GM21723 (cell line): ENCODE measurements around the gene TCL1A.
A peak's percentile ranks its signal among the peaks of the same experiment; 100 is the strongest.
"Not testable (repeated sequence)": the region's sequence is repeated elsewhere in the genome, so short reads cannot be mapped to it uniquely, and the experiment has no call there.

Experiments used
- ATAC-seq: cut with Tn5 transposase; IDR thresholded peaks from one replicate; pipeline ENCODE4 v1.9.1; 2021; ENCODE audit warnings: mild to moderate bottlenecking, moderate library complexity; ENCODE audit not compliant: unreplicated experiment

The TCL1A gene, protein sequence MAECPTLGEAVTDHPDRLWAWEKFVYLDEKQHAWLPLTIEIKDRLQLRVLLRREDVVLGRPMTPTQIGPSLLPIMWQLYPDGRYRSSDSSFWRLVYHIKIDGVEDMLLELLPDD

DNA sequence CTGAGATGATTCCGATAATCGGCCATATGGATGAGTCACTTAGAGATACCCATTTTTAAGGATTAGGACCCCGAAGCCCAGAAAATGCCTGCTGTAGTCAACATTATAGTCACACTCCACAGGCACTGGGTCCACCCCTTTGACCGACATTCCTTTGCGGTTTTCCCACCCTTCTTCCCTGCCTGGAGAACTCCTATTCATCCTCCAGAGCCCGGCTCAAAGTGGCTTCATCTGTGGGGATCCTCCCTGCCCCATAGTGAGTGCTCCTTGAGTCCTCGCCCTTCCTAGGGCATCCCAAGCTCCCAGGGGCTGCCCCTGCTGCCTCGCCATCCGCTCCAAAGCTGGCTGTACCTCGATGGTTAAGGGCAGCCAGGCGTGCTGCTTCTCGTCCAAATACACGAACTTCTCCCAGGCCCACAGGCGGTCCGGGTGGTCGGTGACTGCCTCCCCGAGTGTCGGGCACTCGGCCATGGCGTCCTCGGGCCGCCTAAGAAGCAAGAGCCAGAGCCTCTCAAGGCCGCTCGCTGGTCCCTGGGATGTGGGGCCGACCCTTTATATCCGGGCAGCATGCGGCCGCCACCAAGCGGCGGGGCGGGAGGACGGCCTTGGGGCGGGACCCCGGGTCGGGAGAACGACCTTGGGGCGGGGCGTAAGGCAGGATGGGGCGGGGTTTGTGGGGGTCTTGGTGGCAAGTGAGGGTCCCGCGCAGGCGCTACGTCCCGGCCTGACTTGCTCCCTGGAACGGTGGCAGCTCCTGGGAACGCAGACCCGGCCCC, at the start of gene TCL1A:
Gene TCL1A (minus strand): TSS at position 530 of the 776 bp plus-strand sequence. CDS start 59 bp downstream, at position 471.
- ATAC-seq, result peak; percentile 78

DNA sequence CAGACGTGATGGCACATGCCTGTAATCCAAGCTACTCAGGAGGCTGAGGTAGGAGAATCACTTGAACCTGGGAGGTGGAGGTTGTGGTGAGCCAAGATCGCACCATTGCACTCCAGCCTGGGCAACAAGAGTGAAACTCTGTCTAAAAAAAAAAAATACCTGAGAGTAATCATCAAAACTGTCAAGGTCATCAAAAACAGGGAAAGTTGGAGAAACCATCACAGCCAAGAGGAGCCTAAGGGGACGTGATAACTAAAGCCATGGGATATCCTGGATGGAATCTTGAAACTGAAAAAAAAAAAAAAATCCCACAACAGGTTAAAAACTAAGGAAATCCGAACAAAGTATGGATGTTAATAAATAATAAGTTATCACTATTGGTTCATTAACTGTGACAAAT, 49.1 kb upstream of the TCL1A start:
- ATAC-seq, result not testable (repeated sequence)

DNA sequence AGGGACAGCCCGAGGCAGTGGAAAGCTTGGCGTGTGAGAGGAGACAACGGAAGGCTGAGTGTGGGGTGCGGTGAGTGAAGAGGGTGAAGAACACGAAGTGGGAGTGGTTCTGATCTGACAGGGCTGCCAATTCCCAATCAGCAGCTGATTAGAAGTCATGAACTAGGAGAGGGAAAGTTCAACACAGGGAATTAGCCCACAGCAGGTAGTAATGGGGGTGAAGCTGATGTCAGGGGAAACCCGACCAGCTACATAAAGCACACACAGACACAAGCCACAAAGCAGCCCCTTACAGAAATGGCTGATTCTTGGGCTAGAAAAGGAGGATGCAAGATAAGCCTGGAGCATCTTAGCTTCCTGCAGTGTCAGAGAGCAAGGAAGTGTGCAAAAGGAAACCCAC, 47.5 kb upstream of the TCL1A start:
- ATAC-seq, result no peak

DNA sequence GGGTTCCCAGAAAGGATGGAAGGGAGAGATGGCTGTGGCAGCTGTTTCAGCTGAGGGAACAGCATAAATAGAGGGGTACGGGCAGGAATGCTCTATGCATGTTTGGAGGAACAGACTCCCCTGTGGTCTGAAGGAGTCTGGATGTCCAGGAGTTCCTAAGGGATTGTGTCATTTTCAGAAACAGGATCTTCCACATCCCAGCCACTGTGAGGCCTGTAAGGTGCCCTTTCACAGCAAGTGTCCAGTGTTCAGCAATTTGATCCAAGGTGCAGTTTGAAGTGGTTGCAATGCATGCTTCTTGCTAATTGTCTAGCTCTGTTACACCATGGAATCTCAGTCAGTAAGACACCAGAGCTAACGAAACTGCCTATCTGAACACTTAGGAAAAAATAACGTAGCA, 46.7 kb upstream of the TCL1A start:
- ATAC-seq, result no peak

DNA sequence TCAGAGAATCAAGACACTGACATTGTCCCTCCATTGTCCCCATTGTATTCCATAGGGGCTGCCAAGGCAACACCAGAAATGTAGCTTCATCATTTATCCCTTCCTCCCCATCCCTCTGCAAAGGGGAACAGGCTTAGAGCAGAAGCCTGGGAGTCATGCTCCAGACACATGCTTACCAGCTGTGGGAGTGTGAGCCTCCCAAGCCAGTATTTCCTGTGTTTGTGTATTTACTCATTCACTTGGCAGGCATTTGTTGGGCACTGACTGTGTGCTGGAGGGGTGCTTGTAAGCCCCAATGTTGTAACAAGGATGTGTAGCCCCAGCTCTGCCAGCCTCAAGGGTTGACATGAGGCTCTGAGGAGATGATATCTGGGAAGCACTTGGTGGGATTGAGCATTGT, 46.0 kb upstream of the TCL1A start:
- ATAC-seq, result no peak

DNA sequence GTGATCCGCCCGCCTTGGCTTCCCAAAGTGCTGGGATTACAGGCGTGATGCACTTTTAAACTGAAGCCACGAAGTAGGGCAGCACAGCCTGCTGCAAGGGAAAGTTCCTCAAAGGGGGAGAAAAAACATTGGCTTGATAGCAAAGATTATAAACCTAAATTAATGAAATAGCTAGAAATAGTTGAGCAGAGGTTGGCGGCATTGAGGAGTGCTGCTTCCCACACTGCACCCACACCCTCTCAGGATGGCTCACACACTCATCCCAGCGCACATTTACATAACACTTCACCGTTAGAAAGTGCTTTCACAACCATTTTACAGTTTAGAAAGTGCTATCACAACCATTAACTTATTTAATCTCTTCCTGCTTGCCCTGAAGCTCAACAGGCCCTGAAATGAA, 44.4 kb upstream of the TCL1A start:
- no peak for ATAC-seq

DNA sequence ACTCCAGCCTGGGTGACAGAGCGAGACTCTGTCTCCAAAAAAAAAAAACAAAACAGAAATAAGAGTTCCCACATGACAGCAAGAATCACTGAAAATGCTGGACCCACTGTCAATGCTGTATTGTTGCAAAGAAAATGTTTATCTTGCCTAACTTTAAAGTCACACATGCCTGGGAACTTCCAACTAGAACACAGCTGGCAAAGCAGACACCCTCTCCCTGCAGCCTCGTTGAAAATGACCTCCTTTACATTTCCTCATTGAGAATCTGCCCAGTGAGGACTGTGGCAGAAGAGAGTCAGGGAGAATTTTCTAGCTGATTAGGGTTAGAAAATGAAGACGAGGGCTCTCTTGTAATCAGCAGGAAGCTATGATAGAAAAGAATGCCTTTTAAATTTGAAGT, 42.8 kb upstream of the TCL1A start:
- no peak for ATAC-seq

DNA sequence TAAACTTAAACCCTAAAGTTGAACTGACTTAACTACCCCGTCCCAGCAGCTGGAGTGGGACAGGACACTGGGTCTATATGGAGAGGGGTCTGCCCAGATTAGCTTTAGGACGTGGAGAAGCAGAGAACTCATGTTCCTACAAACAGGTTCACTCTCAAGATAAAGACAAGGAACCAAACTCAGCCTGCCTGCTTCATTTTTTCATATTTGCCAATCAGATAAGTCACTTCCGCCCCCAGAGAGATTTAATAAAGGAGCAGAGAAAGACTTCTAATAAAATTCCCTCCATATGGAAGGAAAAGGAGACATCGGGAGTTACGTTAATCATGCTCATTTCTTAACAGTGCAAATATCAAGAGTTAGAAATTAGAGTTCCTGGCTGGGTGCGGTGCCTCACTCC, 42.2 kb upstream of the TCL1A start:
- ATAC-seq, result no peak

DNA sequence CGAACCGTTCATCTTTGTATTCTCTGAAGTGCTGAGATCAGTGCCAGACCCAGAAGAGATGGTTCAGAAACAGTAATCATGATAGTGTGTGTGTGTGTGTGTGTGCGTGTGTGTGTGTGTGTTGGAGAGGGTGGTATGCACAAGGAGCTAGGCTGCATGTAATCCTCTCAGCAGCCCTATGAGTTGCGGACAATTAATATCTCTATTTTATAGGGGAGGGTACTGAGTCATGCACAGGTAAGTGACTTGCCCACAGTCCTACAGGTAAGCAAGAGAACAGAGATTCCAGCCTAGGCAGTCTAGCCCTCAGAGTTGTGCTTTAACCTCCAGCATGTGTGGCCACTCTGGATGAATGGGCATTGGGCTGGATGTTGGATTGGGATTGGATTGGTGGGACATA, 27.9 kb upstream of the TCL1A start:
- no peak for ATAC-seq

DNA sequence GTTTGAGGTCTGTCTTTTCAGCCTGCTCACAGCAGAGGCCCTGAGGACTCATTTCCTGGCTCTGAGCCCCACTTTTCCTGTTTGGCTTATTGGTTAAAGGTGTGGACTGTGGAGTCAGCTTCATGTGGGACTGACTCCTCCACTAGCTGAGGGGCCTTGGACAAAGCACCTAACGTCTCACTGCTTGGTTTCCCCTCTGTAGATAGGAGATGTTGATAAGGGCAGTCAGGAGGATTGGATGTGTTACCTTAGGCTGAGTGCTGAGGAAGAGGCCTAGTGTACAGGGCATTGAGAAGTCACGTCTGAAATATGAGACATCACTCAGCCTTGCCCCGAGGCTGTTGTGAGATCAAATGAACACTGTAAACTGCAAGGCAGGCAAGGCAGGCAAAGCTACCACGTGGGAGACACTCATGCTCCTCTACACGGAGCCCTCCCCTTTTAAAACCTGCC, 27.1 kb upstream of the TCL1A start:
- ATAC-seq, result no peak

DNA sequence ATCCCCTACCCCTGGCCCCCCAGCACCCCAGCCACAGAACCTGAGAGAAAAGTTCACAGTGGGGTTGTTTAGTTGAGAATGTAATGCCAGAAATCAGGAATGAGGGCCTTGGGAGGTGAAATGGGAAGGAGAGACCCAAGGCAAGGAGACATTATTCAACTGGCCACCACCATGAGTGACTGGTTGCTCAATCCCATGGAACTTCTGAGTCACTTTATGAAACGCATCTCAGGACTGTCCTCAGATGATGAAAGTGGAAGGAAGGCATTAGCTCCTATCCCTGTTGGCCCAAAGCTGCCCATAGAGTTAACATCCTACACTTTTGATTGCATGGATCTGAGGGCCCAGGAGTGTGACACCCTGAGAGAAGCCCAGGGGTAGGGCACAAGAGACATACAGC, 25.4 kb upstream of the TCL1A start:
- ATAC-seq, result no peak

DNA sequence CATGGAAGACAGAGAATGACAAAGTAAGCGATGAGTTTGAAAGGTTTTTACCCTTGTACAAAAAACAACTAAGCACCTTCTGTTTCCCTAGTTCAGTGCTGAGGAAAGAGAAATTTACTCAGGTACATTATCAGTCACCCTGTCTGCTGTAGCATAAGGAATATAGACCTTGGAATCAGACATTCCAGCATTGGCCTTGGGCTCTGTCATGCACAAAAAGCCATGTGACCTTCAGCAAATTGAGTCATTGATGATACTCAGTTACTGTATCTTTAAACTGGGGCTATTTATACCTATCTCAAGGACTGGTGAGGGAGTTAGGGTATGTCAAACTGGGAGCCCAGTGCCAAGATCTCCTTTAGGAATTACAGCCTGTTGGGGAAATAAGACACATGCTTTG, 19.3 kb upstream of the TCL1A start:
- no peak for ATAC-seq

DNA sequence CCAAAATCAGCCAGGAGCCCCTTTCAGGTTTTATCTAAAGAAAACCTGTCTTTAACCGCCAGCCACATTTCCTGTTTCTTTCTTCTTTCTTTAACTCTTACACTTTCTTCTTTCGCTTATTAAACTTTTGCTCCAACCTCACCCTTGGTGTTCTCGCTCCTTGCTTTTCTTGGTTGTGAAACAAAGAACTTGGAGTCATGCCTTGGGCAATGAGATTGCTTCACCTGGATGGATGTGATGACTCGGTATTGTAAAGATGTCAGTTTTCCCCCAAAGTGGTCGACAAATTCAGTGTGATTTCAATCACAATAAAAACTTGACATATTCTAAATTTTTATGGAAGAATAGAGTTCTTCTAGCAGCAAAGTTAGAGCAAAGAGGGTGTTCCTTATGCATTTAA, 16.2 kb upstream of the TCL1A start:
- ATAC-seq, result no peak

DNA sequence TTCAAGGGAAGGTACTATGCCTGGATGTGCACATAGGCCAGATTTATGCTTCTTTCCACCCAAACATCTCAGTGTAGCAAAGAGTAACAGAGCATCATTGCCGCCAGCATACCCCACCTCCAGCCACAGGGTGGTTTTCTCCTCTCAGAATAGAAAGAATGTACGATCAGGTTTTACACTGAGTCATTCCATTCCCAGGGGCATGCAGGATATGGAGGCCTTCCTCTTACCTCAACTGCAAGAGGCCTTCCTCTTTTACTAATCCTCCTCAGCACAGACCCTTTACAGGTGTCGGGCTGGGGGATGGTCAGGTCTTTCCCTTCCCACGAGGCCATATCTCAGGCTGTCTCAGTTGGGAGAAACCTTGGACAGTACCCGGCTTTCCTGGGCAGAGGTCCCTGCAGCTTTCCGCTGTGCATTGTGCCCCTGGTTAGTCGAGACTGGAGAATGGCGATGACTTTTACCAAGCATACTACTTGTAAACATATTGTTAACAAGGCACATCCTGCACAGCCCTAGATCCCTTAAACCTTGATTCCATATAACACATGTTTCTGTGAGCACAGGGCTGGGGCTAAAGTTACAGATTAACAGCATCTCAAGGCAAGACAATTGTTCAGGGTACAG, 15.6 kb upstream of the TCL1A start:
- ATAC-seq, result peak; percentile 48

DNA sequence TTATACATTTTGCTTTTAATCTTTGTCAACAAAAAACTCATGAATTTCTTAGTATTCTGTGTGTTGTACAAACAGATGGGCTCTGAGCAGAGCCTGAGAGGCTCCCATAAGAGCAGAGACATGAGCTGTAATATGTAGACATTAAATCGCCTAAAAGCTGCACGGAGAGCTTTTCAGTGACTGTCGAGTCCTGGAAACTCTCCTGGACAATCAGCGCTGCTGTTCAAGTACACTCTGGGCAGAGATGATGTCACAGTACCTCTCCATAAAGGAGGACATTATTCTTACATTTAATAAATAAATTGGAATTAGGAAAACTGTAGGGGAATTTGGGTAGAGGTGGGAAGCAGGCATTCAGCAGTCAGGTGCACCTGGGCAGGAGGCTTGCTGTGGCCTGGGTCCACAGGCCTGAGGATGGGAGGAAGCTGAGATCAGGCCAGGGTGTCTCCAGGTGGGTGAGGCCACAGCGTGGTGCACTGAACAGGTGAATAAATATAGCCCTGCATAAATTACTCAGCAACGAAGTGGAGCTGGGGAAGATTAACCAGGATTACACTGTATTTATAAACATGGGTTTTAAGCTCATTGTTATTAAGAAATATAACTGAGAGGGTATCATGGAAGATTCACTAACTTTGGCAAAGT, 13.3 kb upstream of the TCL1A start:
- no peak for ATAC-seq

DNA sequence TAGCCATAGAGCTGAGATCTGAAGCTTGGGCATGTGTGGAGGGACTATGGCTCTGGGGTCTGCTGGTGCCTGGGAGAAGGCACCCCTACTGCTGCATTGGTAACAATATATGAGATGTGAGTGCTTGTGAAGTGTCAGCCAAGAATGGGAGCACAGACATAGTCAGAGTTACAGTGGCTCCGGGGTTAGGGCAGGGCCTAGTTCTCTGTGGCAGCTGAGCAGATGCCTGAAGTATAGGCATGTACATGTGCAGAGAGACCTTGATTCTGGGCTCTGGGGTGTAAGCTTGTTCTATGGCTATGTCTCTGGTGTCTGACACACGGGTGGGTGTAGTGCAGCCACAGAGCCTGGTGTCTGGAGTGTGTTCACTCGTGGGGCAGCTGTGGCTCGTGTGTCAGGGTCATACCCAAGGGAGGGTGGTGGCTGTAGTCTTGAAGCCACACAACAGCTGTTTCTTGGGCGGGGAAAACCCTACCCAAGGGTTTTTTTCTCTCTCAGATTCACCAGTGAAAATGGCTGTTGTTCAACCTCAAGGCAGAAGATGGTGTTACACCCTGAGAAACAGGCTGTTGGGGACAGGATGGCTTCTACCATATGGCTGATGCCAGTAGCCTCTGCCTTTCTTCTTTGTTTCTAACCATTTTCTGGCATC, 11.9 kb upstream of the TCL1A start:
- ATAC-seq, result peak; percentile 83

DNA sequence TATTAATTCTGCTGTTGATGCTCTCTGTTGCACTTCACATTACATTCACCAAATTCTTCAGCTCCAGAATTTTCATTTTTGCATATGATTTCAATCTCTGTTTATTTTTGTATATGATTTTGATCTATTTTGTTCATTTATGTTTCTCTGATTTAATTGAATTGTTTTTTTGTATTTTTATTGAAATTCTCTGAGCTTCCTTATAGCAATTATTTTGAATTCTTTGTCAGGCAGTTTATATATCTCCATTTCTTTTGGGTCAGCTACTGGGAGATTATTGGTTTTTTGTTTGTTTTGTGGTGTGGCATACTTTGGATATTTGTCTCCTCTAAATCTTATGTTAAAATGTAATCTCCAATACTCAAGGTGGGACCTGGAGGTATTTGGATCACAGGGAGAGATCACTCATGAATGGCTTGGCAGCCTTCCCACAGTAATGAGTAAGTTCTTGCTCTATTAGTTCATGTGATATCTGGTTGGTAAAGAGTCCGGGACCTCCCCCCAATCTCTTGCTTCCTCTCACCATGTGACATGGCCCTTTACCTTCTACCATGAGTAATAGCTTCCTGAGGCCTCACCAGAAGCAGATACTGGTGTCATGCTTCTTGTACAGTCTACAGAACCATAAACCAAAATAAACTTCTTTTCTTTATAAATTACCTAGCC, 8.7 kb upstream of the TCL1A start:
- no peak for ATAC-seq

DNA sequence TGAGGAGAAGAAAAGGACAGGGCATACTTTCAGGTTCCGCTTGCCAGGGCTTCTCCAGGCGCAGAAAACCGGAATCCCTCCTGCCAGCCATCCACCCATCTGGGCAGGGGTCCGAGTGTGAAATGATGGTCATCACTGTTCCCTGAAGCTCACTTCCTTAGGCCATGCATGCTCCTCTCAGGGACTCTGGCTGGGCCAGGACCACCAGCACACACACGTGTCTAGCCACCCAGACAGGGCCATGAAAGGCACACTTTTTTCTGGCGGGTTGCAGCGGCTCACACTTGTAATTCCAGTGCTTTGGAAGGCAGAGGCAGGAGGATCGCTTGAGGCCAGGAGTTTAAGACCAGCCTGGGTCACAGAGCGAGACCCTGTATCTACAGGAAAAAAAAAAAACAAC, 1.5 kb downstream of the TCL1A start:
- no peak for ATAC-seq

DNA sequence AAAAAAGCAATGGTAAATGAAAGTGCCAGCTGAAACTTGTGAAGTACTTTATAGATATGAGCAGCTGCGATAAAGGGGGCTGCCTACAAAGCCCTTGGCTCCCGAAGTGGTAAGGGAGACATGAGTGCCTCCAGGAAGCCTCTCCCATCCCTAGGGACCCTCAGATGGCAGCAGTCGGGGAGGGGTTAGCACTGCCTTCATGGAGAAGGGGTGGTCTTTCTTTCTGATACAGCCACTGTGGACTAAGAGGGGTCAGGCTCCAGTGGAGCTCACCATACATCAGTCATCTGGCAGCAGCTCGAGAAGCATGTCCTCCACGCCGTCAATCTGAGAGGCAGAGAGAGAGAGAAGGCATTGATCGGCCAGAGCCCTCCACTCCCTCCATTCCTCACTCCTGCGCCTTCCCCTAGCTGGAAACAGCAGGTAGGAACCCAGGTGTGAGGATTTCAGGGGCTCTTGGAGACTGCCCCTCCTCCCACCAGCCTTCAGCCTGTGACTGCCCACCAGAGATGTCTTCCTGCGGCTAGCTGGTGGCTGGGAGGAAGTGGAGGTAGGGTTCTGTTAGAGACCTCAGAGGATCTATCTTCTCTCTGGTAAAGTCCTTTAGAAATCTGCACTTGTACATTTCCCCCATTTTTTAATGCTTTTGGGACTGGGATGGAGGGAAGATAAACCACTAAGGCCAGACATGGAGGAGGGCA, 2.3 kb downstream of the TCL1A start:
- ATAC-seq, result no peak

DNA sequence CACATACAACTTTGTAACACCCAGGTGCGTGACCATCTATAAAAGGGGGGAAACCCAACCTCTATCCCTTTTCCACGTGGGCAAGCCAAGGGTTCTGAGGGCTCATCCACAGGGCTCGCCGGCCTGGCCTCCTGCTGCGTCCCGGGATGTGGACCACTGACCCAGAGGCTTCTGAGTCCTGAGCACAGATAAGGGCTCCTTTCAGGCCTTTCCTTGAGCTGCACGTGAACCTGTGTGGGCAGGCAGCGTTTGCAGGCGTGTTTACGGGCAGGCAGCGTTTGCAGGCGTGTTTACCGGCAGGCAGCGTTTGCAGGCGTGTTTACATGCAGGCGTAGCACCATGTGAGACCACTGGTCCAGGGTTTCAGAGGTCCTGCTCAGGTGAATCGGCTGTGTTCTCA, 3.8 kb downstream of the TCL1A start:
- no peak for ATAC-seq
